Kidney (tissue), 14 donors: ENCODE data around the gene NEIL3. TPM values are rescaled to one million over a fixed set of nuclear protein-coding genes. Genes with fewer than 3 reads are reported as not detected.

Experiments
- DNase-seq, 5 donors: peaks; one replicate each; pipeline ENCODE4 v3.0.0-alpha.2; 2013 to 2020
- FAIRE-seq: peaks from 2 replicates; lab custom pipeline; 2012; peaks lifted over from hg19 to GRCh38; lab: Jason Lieb, UNC
- H3K27ac ChIP-seq, 2 donors: one replicate each; pipeline ENCODE4 v1.7.0; 2013; ENCODE audit warnings: low read depth in 2 of 2, low read length in 2 of 2, inconsistent platforms in 1 of 2
- H3K27me3 ChIP-seq: one replicate; pipeline ENCODE4 v1.7.1; 2013; ENCODE audit warnings: low read length, inconsistent platforms; ENCODE audit not compliant: control insufficient read depth, insufficient read depth
- H3K36me3 ChIP-seq, 3 donors: one replicate each; pipeline versions ENCODE4 v1.7.0 to v1.7.1; 2013; ENCODE audit warnings: low read length in 3 of 3, control low read depth in 1 of 3, inconsistent platforms in 1 of 3; ENCODE audit not compliant: insufficient read depth in 3 of 3, control insufficient read depth in 2 of 3
- H3K4me1 ChIP-seq, 3 donors: one replicate each; pipeline versions ENCODE4 v1.7.0 to v1.7.1; 2013; ENCODE audit warnings: low read length in 3 of 3, inconsistent platforms in 1 of 3, low read depth in 1 of 3; ENCODE audit not compliant: control insufficient read depth in 2 of 3, insufficient read depth in 2 of 3
- H3K4me3 ChIP-seq, 3 donors: one replicate each; pipeline versions ENCODE4 v1.7.0 to v1.8.1; 2013; ENCODE audit warnings: low read length in 3 of 3, control low read depth in 1 of 3, inconsistent platforms in 1 of 3
- H3K9ac ChIP-seq, 3 donors: one replicate each; pipeline versions ENCODE4 v1.7.0 to v1.7.1; 2013; ENCODE audit warnings: low read length in 3 of 3, control low read depth in 1 of 3, inconsistent platforms in 1 of 3
- H3K9me3 ChIP-seq, 3 donors: one replicate each; pipeline versions ENCODE4 v1.7.0 to v1.7.1; 2013; ENCODE audit warnings: low read length in 3 of 3, control low read depth in 1 of 3, inconsistent platforms in 1 of 3; ENCODE audit not compliant: control insufficient read depth in 2 of 3, insufficient read depth in 1 of 3
- intact Hi-C: fragments of 100-400 bp; cut with DNase I; formaldehyde crosslinking; loops from one replicate; pipeline ENCODE4 v1.11.1; 2022
- polyA plus RNA-seq: library from polyadenylated mRNA; stranded (reverse); fragments of 350-450 nt; fragmentation: Illumina TruSeq; extraction: RNeasy Lipid Tissue Mini Kit (QIAGEN cat#74804); gene quantifications from one replicate; pipeline ENCODE4 v1.2.3, GENCODE V29; 2014; ENCODE audit warnings: low read depth, low replicate concordance; ENCODE audit not compliant: insufficient read depth
- total RNA-seq: library from RNA; stranded (reverse); fragmentation: NEBNext Ultra II Directional; extraction: Animal tissue kit (Norgen Biotek cat#: 25700); gene quantifications from one replicate; pipeline ENCODE4 v1.2.1, GENCODE V29; 2021
- TF ChIP-seq, protein P1 (sequence below): IDR thresholded peaks from 3 replicates; pipeline ENCODE4 v1.5.1; 2012; ENCODE audit warnings: mild to moderate bottlenecking, moderate library complexity, borderline replicate concordance; ENCODE audit not compliant: insufficient read depth; ENCODE audit errors: extremely low read depth
- donor health status: control.
- donor health status: control.
- donor health status: control.
- donor health status: control.
- donor health status: control.
- donor health status: DM: yes; HTN: yes; CAD: no.
- donor health status: Normal renal cell carcinoma (clear cell type).

NEIL3 gene
- total and polyA plus RNA-seq, 2 donors from 2014 or later: 0.35 TPM; not detected in 1

DNA sequence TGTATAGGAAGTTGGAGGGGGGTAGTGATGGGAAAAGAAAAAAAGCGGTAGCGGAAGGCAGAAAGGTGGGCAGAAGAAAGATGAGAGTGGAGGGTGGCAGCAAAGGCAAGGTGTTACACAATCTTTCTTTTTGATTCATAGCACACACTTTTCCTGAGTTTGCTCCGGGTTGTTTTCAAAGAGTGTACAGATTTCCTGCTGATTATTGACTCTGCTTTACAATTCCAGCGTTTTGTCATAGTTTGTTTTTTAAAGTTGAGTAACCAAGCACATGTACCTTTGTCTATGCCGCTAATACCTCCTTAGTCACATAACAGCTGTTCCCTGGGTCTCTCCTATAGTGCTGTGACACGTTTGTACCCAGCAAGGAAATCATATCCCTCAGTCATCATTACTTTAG lies 82.3 kb downstream of the NEIL3 start:
- H3K36me3 ChIP-seq: no peaks in the 10 kb centered on the region
- no peak for DNase-seq
- H3K27me3 ChIP-seq: no peaks in the 10 kb centered on the region
- TF ChIP-seq, protein P1, sequence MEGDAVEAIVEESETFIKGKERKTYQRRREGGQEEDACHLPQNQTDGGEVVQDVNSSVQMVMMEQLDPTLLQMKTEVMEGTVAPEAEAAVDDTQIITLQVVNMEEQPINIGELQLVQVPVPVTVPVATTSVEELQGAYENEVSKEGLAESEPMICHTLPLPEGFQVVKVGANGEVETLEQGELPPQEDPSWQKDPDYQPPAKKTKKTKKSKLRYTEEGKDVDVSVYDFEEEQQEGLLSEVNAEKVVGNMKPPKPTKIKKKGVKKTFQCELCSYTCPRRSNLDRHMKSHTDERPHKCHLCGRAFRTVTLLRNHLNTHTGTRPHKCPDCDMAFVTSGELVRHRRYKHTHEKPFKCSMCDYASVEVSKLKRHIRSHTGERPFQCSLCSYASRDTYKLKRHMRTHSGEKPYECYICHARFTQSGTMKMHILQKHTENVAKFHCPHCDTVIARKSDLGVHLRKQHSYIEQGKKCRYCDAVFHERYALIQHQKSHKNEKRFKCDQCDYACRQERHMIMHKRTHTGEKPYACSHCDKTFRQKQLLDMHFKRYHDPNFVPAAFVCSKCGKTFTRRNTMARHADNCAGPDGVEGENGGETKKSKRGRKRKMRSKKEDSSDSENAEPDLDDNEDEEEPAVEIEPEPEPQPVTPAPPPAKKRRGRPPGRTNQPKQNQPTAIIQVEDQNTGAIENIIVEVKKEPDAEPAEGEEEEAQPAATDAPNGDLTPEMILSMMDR: no peak
- H3K4me3 ChIP-seq: no peak overlapping the region
- no peak overlapping the region for H3K27ac ChIP-seq
- H3K4me1 ChIP-seq: no peaks in the 10 kb centered on the region
- FAIRE-seq: no peak
- intact Hi-C loops: no loop called here
- no peaks in the 10 kb centered on the region for H3K9me3 ChIP-seq
- H3K9ac ChIP-seq: no peak overlapping the region

DNA sequence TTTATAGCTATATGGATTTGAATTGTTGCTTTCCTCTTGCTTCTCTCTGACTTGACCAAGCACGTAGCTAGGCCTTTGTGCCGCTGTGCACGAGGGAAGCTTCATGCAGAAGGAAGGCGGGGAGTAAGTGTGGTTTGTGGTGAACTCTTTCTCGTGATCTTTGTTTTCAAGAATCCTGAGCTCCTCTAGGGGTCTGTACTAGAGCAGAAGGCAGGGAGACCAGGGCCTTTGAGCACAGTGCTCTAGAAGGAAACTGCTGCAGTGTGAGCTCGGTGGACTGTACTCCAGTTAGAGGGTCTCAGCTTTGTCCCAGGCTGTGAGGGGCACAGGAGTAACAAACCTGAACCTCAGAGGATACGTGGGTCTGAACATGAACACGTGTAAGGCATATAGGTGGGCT lies 83.6 kb downstream of the NEIL3 start:
- H3K27me3 ChIP-seq: no peaks in the 10 kb centered on the region
- TF ChIP-seq, protein P1: no peak
- H3K9ac ChIP-seq: no peak overlapping the region

DNA sequence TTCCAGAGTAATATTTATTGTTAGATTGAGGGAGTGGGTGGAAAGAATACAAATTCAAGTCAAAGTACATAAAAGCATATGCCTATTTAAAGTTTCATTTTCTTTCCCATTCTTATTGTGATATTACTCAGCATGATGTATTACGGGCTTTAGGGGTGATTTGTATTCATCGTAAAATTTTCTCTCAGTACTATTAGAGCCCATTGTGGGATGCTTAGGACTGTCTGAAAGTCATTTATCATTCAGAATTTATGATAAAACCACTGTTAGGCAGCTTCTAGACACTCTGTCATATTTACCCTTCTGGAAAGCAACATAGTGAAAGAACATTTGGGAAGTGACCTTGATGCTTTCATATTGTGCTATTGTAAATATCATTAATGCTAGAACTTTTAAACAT lies 86.7 kb downstream of the NEIL3 start:
- Histone ChIP-seq H3K9ac (no peak overlapping the region), H3K4me3 (no peak overlapping the region), H3K36me3 (no peaks in the 10 kb centered on the region), H3K4me1 (no peaks in the 10 kb centered on the region), H3K9me3 (no peaks in the 10 kb centered on the region), H3K27ac (no peak overlapping the region), H3K27me3 (no peaks in the 10 kb centered on the region)
- DNase-seq: no peak
- FAIRE-seq: no peak
- TF ChIP-seq, protein P1: no peak
- intact Hi-C loops: no loop called here

More for the DNA sequence above, 83.6 kb downstream of the NEIL3 start:
- intact Hi-C loops: no loop called here
- no peak overlapping the region for H3K27ac ChIP-seq
- FAIRE-seq (no peak), DNase-seq (no peak)
- H3K4me1 ChIP-seq: no peaks in the 10 kb centered on the region
- no peaks in the 10 kb centered on the region for H3K36me3 ChIP-seq
- H3K4me3 ChIP-seq: no peak overlapping the region
- H3K9me3 ChIP-seq: no peaks in the 10 kb centered on the region

DNA sequence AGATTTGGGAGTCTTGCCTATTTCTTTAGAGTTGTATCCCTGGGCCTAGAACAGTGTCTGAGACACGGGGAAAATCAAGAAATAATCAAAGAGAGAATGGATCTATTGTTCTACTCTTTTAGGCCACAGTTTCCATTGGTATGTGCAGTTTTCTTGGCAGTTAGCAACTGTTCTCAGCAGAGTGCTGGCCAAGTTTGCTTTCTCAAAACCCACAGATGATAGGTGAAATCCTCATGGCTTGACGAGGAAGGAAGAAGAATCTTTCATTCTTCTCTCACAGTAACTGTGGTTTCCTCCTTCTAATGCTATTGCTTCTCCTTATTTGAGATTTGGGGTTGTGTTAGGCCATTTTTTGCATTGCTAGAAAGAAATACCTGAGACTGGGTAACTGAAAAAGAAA lies 90.4 kb downstream of the NEIL3 start:
- Histone ChIP-seq H3K27me3 (no peaks in the 10 kb centered on the region), H3K4me1 (peaks cover 0 to 5% (median 2%) of the 10 kb centered on the region in 3 donors), H3K9ac (no peak overlapping the region), H3K27ac (no peak overlapping the region), H3K36me3 (no peaks in the 10 kb centered on the region), H3K9me3 (no peaks in the 10 kb centered on the region), H3K4me3 (no peak overlapping the region)
- no peak for DNase-seq
- FAIRE-seq: no peak
- intact Hi-C loops: no loop called here
- TF ChIP-seq, protein P1: no peak
